ENCODE results near the gene CHIA. TPM values are rescaled to one million over a fixed set of nuclear protein-coding genes. Genes with fewer than 3 reads are reported as not detected.

CHIA gene
- total RNA-seq, 1 experiment from 2014 or later = not detected

- no peak overlapping the region for H3K4ac ChIP-seq (ENCODE audit: low read depth, low read length)
- Mint-ChIP-seq H3K27ac (no peak overlapping the region), H3K4me3 (no peak overlapping the region), H3K27me3 (ENCODE audit: low read depth) (no peaks in the 10 kb centered on the region; the same call in 1 of the 2 replicates), H3K36me3 (ENCODE audit: insufficient read depth in 1 of 3, low read depth in 3 of 3) (peaks cover 0 to 2% (median 0%) of the 10 kb centered on the region in 3 experiments; a peak in 3 of 7 replicates), H3K9me3 (peaks cover 0 to 5% of the 10 kb centered on the region in 2 experiments; a peak in 2 of 5 replicates), H3K4me1 (peaks cover 2% of the 10 kb centered on the region in 2 experiments; a peak in 1 of 4 replicates)
- H3K4me1 ChIP-seq (ENCODE audit: insufficient read depth, low read length) = no peaks in the 10 kb centered on the region
- no peaks in the 10 kb centered on the region for H3K23me2 ChIP-seq (ENCODE audit: insufficient read length, low read depth, low read length, poor library complexity, severe bottlenecking)
- H2BK12ac ChIP-seq (ENCODE audit: insufficient read length, low read depth, low read length) = no peak overlapping the region
- H3K4me2 ChIP-seq (ENCODE audit: insufficient read depth, insufficient read length, low read length) = no peak overlapping the region
- no peaks in the 10 kb centered on the region for H3K79me2 ChIP-seq (ENCODE audit: insufficient read depth, low read length)
- H3K27me3 ChIP-seq (ENCODE audit: insufficient read depth, low read length) = no peaks in the 10 kb centered on the region
- H3K14ac ChIP-seq (ENCODE audit: insufficient read depth, low read length) = no peak overlapping the region
- no peak overlapping the region for H2AFZ ChIP-seq (ENCODE audit: low read length)
- H3K79me1 ChIP-seq (ENCODE audit: insufficient read depth, low read depth, low read length, poor library complexity, severe bottlenecking) = no peaks in the 10 kb centered on the region
- no peak overlapping the region for H3K23ac ChIP-seq (ENCODE audit: insufficient read length, low read depth, low read length)
- H3K56ac ChIP-seq (ENCODE audit: insufficient read length, low read depth, low read length) = no peak overlapping the region
- no peak overlapping the region for H2BK15ac ChIP-seq (ENCODE audit: low read depth, low read length)
- no peaks in the 10 kb centered on the region for H4K20me1 ChIP-seq (ENCODE audit: control insufficient read depth, insufficient read depth, insufficient read length)
- H3K18ac ChIP-seq (ENCODE audit: insufficient read length, low read depth, low read length) = no peak overlapping the region
- no peak for DNase-seq
- no peaks in the 10 kb centered on the region for H3K9me3 ChIP-seq (ENCODE audit: control insufficient read depth, low read depth, low read length)
- no peak overlapping the region for H3K27ac ChIP-seq (ENCODE audit: insufficient read length, low read depth, low read length)
- H4K91ac ChIP-seq (ENCODE audit: insufficient read length, low read depth, low read length) = no peak overlapping the region
- H2BK5ac ChIP-seq (ENCODE audit: insufficient read length, low read length) = no peak overlapping the region
- H4K5ac ChIP-seq (ENCODE audit: insufficient read length, low read depth, low read length) = no peak overlapping the region
- H2BK120ac ChIP-seq (ENCODE audit: low read depth, low read length, poor library complexity, severe bottlenecking) = no peak overlapping the region
- no peak for TF ChIP-seq CTCF (conservative IDR thresholded peaks at IDR 0.05)
- no peak overlapping the region for H3T11ph ChIP-seq (ENCODE audit: low read length)
- no peak overlapping the region for H3K9ac ChIP-seq (ENCODE audit: extremely low read depth, insufficient read length, low read length)
- H2AK5ac ChIP-seq (ENCODE audit: insufficient read length, low read length) = no peak overlapping the region
- no CpG with 5 or more reads among the region's 3 CpGs for WGBS (ENCODE audit: extremely low coverage, insufficient read length, low lambda C conversion rate)
- H4K8ac ChIP-seq (replicated peaks; ENCODE audit: insufficient read length, low read depth, low read length) = no peak overlapping the region
- H2BK20ac ChIP-seq (ENCODE audit: low read depth, low read length, poor library complexity, severe bottlenecking) = no peak overlapping the region
Measured at GRCh38 chr1:111318523-111318922, 27.9 kb downstream of the CHIA start.

All from H9 (cell line).